Measurements from ENCODE around the gene PAIP2B. TPM values are rescaled to one million over a fixed set of nuclear protein-coding genes. Genes with fewer than 3 reads are reported as not detected.

Gene PAIP2B
- total and polyA plus RNA-seq, 4 donors = 14.0 to 42.3 (median 19.5) TPM

GRCh38 chr2:71224935-71225334 is 2.0 kb downstream of the PAIP2B start:
- Histone ChIP-seq H3K9me3 (ENCODE audit: control insufficient read depth, insufficient read depth, low read length) (no peaks in the 10 kb centered on the region), H3K27me3 (ENCODE audit: control insufficient read depth, insufficient read depth, low read length) (no peaks in the 10 kb centered on the region), H3K36me3 (ENCODE audit: control insufficient read depth, insufficient read depth, low read length) (no peaks in the 10 kb centered on the region), H3K4me3 (ENCODE audit: low read depth, low read length) (no peak overlapping the region), H3K4me1 (ENCODE audit: control insufficient read depth, insufficient read depth, low read length) (peaks cover 12% of the 10 kb centered on the region), H3K27ac (ENCODE audit: low read depth, low read length) (no peak overlapping the region)
- DNase-seq (ENCODE audit: low read depth in 4 of 6, low spot score in 6 of 6) = no peak

GRCh38 chr2:71224457-71224856 is 2.4 kb downstream of the PAIP2B start:
- no peaks in the 10 kb centered on the region for H3K27me3 ChIP-seq (ENCODE audit: control insufficient read depth, insufficient read depth, low read length)
- H3K27ac ChIP-seq (ENCODE audit: low read depth, low read length) = no peak overlapping the region
- DNase-seq (ENCODE audit: low read depth in 4 of 6, low spot score in 6 of 6) = no peak
- peaks cover 12% of the 10 kb centered on the region for H3K4me1 ChIP-seq (ENCODE audit: control insufficient read depth, insufficient read depth, low read length)
- WGBS (ENCODE audit: insufficient coverage) = no CpG with 5 or more reads among the region's 1 CpG
- no peaks in the 10 kb centered on the region for H3K36me3 ChIP-seq (ENCODE audit: control insufficient read depth, insufficient read depth, low read length)
- no peaks in the 10 kb centered on the region for H3K9me3 ChIP-seq (ENCODE audit: control insufficient read depth, insufficient read depth, low read length)
- H3K4me3 ChIP-seq (ENCODE audit: low read depth, low read length) = no peak overlapping the region

- Histone ChIP-seq H3K36me3 (ENCODE audit: control insufficient read depth, insufficient read depth, low read length) (no peaks in the 10 kb centered on the region), H3K9me3 (ENCODE audit: control insufficient read depth, insufficient read depth, low read length) (no peaks in the 10 kb centered on the region), H3K27ac (ENCODE audit: low read depth, low read length) (no peak overlapping the region), H3K4me3 (ENCODE audit: low read depth, low read length) (no peak overlapping the region), H3K27me3 (ENCODE audit: control insufficient read depth, insufficient read depth, low read length) (no peaks in the 10 kb centered on the region), H3K4me1 (ENCODE audit: control insufficient read depth, insufficient read depth, low read length) (peaks cover 12% of the 10 kb centered on the region)
- 60% methylated on average over 1 of the region's 3 CpGs for WGBS (ENCODE audit: insufficient coverage)
- DNase-seq (ENCODE audit: low read depth in 4 of 6, low spot score in 6 of 6) = peak in 3 of 6 donors; percentile 28 to 72 (median 60)
Measured at GRCh38 chr2:71223767-71224333, 3.1 kb downstream of the PAIP2B start.

- WGBS (ENCODE audit: insufficient coverage) = no CpG with 5 or more reads among the region's 2 CpGs
- no peak for DNase-seq (ENCODE audit: low read depth in 4 of 6, low spot score in 6 of 6)
- Histone ChIP-seq H3K27ac (ENCODE audit: low read depth, low read length) (no peak overlapping the region), H3K27me3 (ENCODE audit: control insufficient read depth, insufficient read depth, low read length) (no peaks in the 10 kb centered on the region), H3K9me3 (ENCODE audit: control insufficient read depth, insufficient read depth, low read length) (no peaks in the 10 kb centered on the region), H3K4me1 (ENCODE audit: control insufficient read depth, insufficient read depth, low read length) (no peaks in the 10 kb centered on the region), H3K4me3 (ENCODE audit: low read depth, low read length) (no peak overlapping the region), H3K36me3 (ENCODE audit: control insufficient read depth, insufficient read depth, low read length) (no peaks in the 10 kb centered on the region)
Measured at GRCh38 chr2:71220743-71221142, 6.2 kb downstream of the PAIP2B start.

GRCh38 chr2:71216501-71216900 is 10.4 kb downstream of the PAIP2B start:
- Histone ChIP-seq H3K9me3 (ENCODE audit: control insufficient read depth, insufficient read depth, low read length) (no peaks in the 10 kb centered on the region), H3K36me3 (ENCODE audit: control insufficient read depth, insufficient read depth, low read length) (no peaks in the 10 kb centered on the region), H3K4me1 (ENCODE audit: control insufficient read depth, insufficient read depth, low read length) (no peaks in the 10 kb centered on the region), H3K27me3 (ENCODE audit: control insufficient read depth, insufficient read depth, low read length) (no peaks in the 10 kb centered on the region), H3K27ac (ENCODE audit: low read depth, low read length) (no peak overlapping the region), H3K4me3 (ENCODE audit: low read depth, low read length) (no peak overlapping the region)
- WGBS (ENCODE audit: insufficient coverage) = no CpG with 5 or more reads among the region's 1 CpG
- DNase-seq (ENCODE audit: low read depth in 4 of 6, low spot score in 6 of 6) = no peak

- no peaks in the 10 kb centered on the region for H3K27me3 ChIP-seq (ENCODE audit: control insufficient read depth, insufficient read depth, low read length)
- DNase-seq (ENCODE audit: low read depth in 4 of 6, low spot score in 6 of 6) = no peak
- H3K4me1 ChIP-seq (ENCODE audit: control insufficient read depth, insufficient read depth, low read length) = no peaks in the 10 kb centered on the region
- no peaks in the 10 kb centered on the region for H3K9me3 ChIP-seq (ENCODE audit: control insufficient read depth, insufficient read depth, low read length)
- H3K36me3 ChIP-seq (ENCODE audit: control insufficient read depth, insufficient read depth, low read length) = no peaks in the 10 kb centered on the region
- no peak overlapping the region for H3K27ac ChIP-seq (ENCODE audit: low read depth, low read length)
- 100% methylated on average over 1 of the region's 3 CpGs for WGBS (ENCODE audit: insufficient coverage)
- no peak overlapping the region for H3K4me3 ChIP-seq (ENCODE audit: low read depth, low read length)
Measured at GRCh38 chr2:71215447-71215846, 11.5 kb downstream of the PAIP2B start.

GRCh38 chr2:71212336-71212735 is 14.6 kb downstream of the PAIP2B start:
- H3K9me3 ChIP-seq (ENCODE audit: control insufficient read depth, insufficient read depth, low read length) = no peaks in the 10 kb centered on the region
- no peak overlapping the region for H3K4me3 ChIP-seq (ENCODE audit: low read depth, low read length)
- no peaks in the 10 kb centered on the region for H3K4me1 ChIP-seq (ENCODE audit: control insufficient read depth, insufficient read depth, low read length)
- WGBS (ENCODE audit: insufficient coverage) = no CpG with 5 or more reads among the region's 2 CpGs
- no peak overlapping the region for H3K27ac ChIP-seq (ENCODE audit: low read depth, low read length)
- DNase-seq (ENCODE audit: low read depth in 4 of 6, low spot score in 6 of 6) = no peak
- no peaks in the 10 kb centered on the region for H3K36me3 ChIP-seq (ENCODE audit: control insufficient read depth, insufficient read depth, low read length)
- H3K27me3 ChIP-seq (ENCODE audit: control insufficient read depth, insufficient read depth, low read length) = no peaks in the 10 kb centered on the region

GRCh38 chr2:71210292-71210691 is 16.6 kb downstream of the PAIP2B start:
- DNase-seq (ENCODE audit: low read depth in 4 of 6, low spot score in 6 of 6) = no peak
- Histone ChIP-seq H3K36me3 (ENCODE audit: control insufficient read depth, insufficient read depth, low read length) (no peaks in the 10 kb centered on the region), H3K4me3 (ENCODE audit: low read depth, low read length) (no peak overlapping the region), H3K9me3 (ENCODE audit: control insufficient read depth, insufficient read depth, low read length) (no peaks in the 10 kb centered on the region), H3K27me3 (ENCODE audit: control insufficient read depth, insufficient read depth, low read length) (no peaks in the 10 kb centered on the region), H3K4me1 (ENCODE audit: control insufficient read depth, insufficient read depth, low read length) (no peaks in the 10 kb centered on the region), H3K27ac (ENCODE audit: low read depth, low read length) (no peak overlapping the region)
- no CpG with 5 or more reads among the region's 3 CpGs for WGBS (ENCODE audit: insufficient coverage)

GRCh38 chr2:71208756-71209155 is 18.1 kb downstream of the PAIP2B start:
- Histone ChIP-seq H3K9me3 (ENCODE audit: control insufficient read depth, insufficient read depth, low read length) (no peaks in the 10 kb centered on the region), H3K27ac (ENCODE audit: low read depth, low read length) (no peak overlapping the region), H3K4me3 (ENCODE audit: low read depth, low read length) (no peak overlapping the region), H3K36me3 (ENCODE audit: control insufficient read depth, insufficient read depth, low read length) (no peaks in the 10 kb centered on the region), H3K4me1 (ENCODE audit: control insufficient read depth, insufficient read depth, low read length) (no peaks in the 10 kb centered on the region), H3K27me3 (ENCODE audit: control insufficient read depth, insufficient read depth, low read length) (no peaks in the 10 kb centered on the region)
- 45% methylated on average over 2 of the region's 2 CpGs for WGBS (ENCODE audit: insufficient coverage)
- DNase-seq (ENCODE audit: low read depth in 4 of 6, low spot score in 6 of 6) = no peak

- no peaks in the 10 kb centered on the region for H3K27me3 ChIP-seq (ENCODE audit: control insufficient read depth, insufficient read depth, low read length)
- no peaks in the 10 kb centered on the region for H3K4me1 ChIP-seq (ENCODE audit: control insufficient read depth, insufficient read depth, low read length)
- no peaks in the 10 kb centered on the region for H3K9me3 ChIP-seq (ENCODE audit: control insufficient read depth, insufficient read depth, low read length)
- 94% methylated on average over 1 of the region's 1 CpG for WGBS (ENCODE audit: insufficient coverage)
- no peaks in the 10 kb centered on the region for H3K36me3 ChIP-seq (ENCODE audit: control insufficient read depth, insufficient read depth, low read length)
- H3K27ac ChIP-seq (ENCODE audit: low read depth, low read length) = no peak overlapping the region
- no peak for DNase-seq (ENCODE audit: low read depth in 4 of 6, low spot score in 6 of 6)
- H3K4me3 ChIP-seq (ENCODE audit: low read depth, low read length) = no peak overlapping the region
Measured at GRCh38 chr2:71207601-71208000, 19.3 kb downstream of the PAIP2B start.

All from spinal cord (tissue), 10 donors.